Measurements from ENCODE around the gene TSPAN2. TPM values are rescaled to one million over a fixed set of nuclear protein-coding genes. Genes with fewer than 3 reads are reported as not detected.

Gene TSPAN2
- total and polyA plus RNA-seq, 2 of the 4 experiments (the other 2 are of a cell fraction) = 0.18 to 0.60 TPM

GRCh38 chr1:115040501-115040900 lies 48.8 kb downstream of the TSPAN2 start:
- no peak overlapping the region for H3K56ac ChIP-seq (ENCODE audit: extremely low read depth, insufficient read depth, low read length)
- no peak overlapping the region for H4K5ac ChIP-seq (ENCODE audit: low read depth, low read length)
- H2BK120ac ChIP-seq (ENCODE audit: low read depth, low read length) = no peak overlapping the region
- H3K4ac ChIP-seq (ENCODE audit: low read depth, low read length) = no peak overlapping the region
- intact Hi-C loops (cut with micrococcal nuclease) (loop anchor here (2.0 kb wide), 1 partner anchor 62 kb away; no protein-coding TSS in a partner anchor), dilution Hi-C loops (cut with HindIII; ENCODE audit: low sequenced_read_pairs, unreplicated experiment) (no loop called here), in situ Hi-C loops (cut with MboI; ENCODE audit: low sequenced_read_pairs) (no loop called here)
- no peak overlapping the region for H4K91ac ChIP-seq (ENCODE audit: insufficient read depth, low read depth, low read length)
- no peak overlapping the region for H3K9ac ChIP-seq (ENCODE audit: low read depth, low read length)
- no peak overlapping the region for H2BK5ac ChIP-seq (ENCODE audit: low read depth, low read length, poor library complexity, severe bottlenecking)
- H3K18ac ChIP-seq (ENCODE audit: low read depth, low read length) = no peak overlapping the region
- H3K36me3 ChIP-seq (ENCODE audit: control insufficient read depth, insufficient read depth, low read length) = no peaks in the 10 kb centered on the region
- no peak overlapping the region for H3K4me2 ChIP-seq (ENCODE audit: low read depth, low read length)
- H3K23ac ChIP-seq (ENCODE audit: low read depth, low read length) = no peak overlapping the region
- H3K14ac ChIP-seq (replicated peaks; ENCODE audit: low read depth, low read length) = no peak overlapping the region
- no peaks in the 10 kb centered on the region for H3K9me3 ChIP-seq (ENCODE audit: control insufficient read depth, insufficient read depth, low read length)
- ATAC-seq (ENCODE audit: low read depth) (no peak), DNase-seq (no peak)
- ChIA-PET POLR2A (ENCODE audit: unreplicated experiment) (no interaction called here), CTCF (interaction anchor here (0.6 to 1.5 kb wide), 3 partner anchors 10 to 1003 kb away, joined by 3 to 7 read pairs (median 4); no protein-coding TSS in a partner anchor)
- WGBS, 2 experiments (ENCODE audit: extremely low coverage in 2 of 2, insufficient read length in 1 of 2) = no CpG with 5 or more reads among the region's 2 CpGs
- H4K20me1 ChIP-seq (ENCODE audit: insufficient read depth, low read length) = no peaks in the 10 kb centered on the region
- no peak overlapping the region for H3K27ac ChIP-seq (ENCODE audit: insufficient read depth, low read length)
- H2BK15ac ChIP-seq (ENCODE audit: low read depth, low read length) = no peak overlapping the region
- no peak overlapping the region for H2AK5ac ChIP-seq (ENCODE audit: low read depth, low read length)
- no peak overlapping the region for H2AK9ac ChIP-seq (replicated peaks; ENCODE audit: low read depth, low read length, poor library complexity)
- H2BK20ac ChIP-seq (ENCODE audit: low read depth, low read length) = no peak overlapping the region
- no peak overlapping the region for H2AFZ ChIP-seq (replicated peaks; ENCODE audit: low read length, poor library complexity)
- H3K79me1 ChIP-seq (ENCODE audit: low read depth in 1 of 2, low read length in 2 of 2) = no peaks in the 10 kb centered on the region
- H3K4me3 ChIP-seq (ENCODE audit: insufficient read depth, low read depth, low read length) = no peak overlapping the region
- BruUV-seq (replicated peaks) = no TSS peak
- no peaks in the 10 kb centered on the region for H3K9me1 ChIP-seq (ENCODE audit: insufficient read depth, low read length)
- peaks cover 4% of the 10 kb centered on the region for H3K27me3 ChIP-seq (ENCODE audit: control insufficient read depth, insufficient read depth, low read length)
- H3K4me1 ChIP-seq (ENCODE audit: control insufficient read depth, insufficient read depth, low read length) = peaks cover 1% of the 10 kb centered on the region; the same call in 1 of the 2 replicates
- H4K8ac ChIP-seq (ENCODE audit: low read depth in 2 of 2, low read length in 2 of 2) = no peak overlapping the region
- TF ChIP-seq RCOR1 (IDR thresholded peaks at IDR 0.05; ENCODE audit: insufficient replicate concordance, low read length) = no peak
- no peak for TF ChIP-seq SMC3 (IDR thresholded peaks at IDR 0.05; ENCODE audit: low read depth, low read length)
- no peak for TF ChIP-seq CTCF (conservative IDR thresholded peaks at IDR 0.05; ENCODE audit: low read depth, low read length)
- TF ChIP-seq MXI1 (IDR thresholded peaks at IDR 0.05; ENCODE audit: borderline replicate concordance, low read depth, low read length) = no peak
- TF ChIP-seq, protein P1, sequence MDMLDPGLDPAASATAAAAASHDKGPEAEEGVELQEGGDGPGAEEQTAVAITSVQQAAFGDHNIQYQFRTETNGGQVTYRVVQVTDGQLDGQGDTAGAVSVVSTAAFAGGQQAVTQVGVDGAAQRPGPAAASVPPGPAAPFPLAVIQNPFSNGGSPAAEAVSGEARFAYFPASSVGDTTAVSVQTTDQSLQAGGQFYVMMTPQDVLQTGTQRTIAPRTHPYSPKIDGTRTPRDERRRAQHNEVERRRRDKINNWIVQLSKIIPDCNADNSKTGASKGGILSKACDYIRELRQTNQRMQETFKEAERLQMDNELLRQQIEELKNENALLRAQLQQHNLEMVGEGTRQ (IDR thresholded peaks at IDR 0.05; ENCODE audit: low read depth, low read length) = no peak
- no peak for TF ChIP-seq RFX5 (IDR thresholded peaks at IDR 0.05; ENCODE audit: low read depth, low read length)

All from IMR-90 (cell line).